ENCODE results near the gene NECAP2. TPM values are rescaled to one million over a fixed set of nuclear protein-coding genes. Genes with fewer than 3 reads are reported as not detected.

The NECAP2 gene
- total RNA-seq, 1 donor from 2014 or later = 14.9 TPM

- no peak overlapping the region for H3K27ac ChIP-seq (replicated peaks)
- no peaks in the 10 kb centered on the region for H3K27me3 ChIP-seq (ENCODE audit: low read depth)
- H3K4me3 ChIP-seq = no peak overlapping the region
- TF ChIP-seq CTCF (IDR thresholded peaks at IDR 0.05; ENCODE audit: borderline replicate concordance) = no peak
- H3K9me3 ChIP-seq (replicated peaks) = no peaks in the 10 kb centered on the region
- peaks cover 50% of the 10 kb centered on the region for H3K36me3 ChIP-seq
- intact Hi-C loops (cut with micrococcal nuclease) = no loop called here
- H3K4me1 ChIP-seq = peaks cover 61% of the 10 kb centered on the region
- no peak for DNase-seq
Measured at GRCh38 chr1:16394977-16395376, 45.5 kb upstream of the NECAP2 start.

GRCh38 chr1:16396591-16396990 is 43.9 kb upstream of the NECAP2 start:
- Histone ChIP-seq H3K4me3 (no peak overlapping the region), H3K27me3 (ENCODE audit: low read depth) (no peaks in the 10 kb centered on the region), H3K27ac (replicated peaks) (peak overlapping the region; percentile 16), H3K4me1 (peaks cover 45% of the 10 kb centered on the region), H3K9me3 (replicated peaks) (no peaks in the 10 kb centered on the region), H3K36me3 (peaks cover 50% of the 10 kb centered on the region)
- no peak for DNase-seq
- TF ChIP-seq CTCF (IDR thresholded peaks at IDR 0.05; ENCODE audit: borderline replicate concordance) = no peak
- intact Hi-C loops (cut with micrococcal nuclease) = no loop called here

GRCh38 chr1:16397120-16397519 is 43.4 kb upstream of the NECAP2 start:
- H3K27me3 ChIP-seq (ENCODE audit: low read depth) = no peaks in the 10 kb centered on the region
- peaks cover 39% of the 10 kb centered on the region for H3K4me1 ChIP-seq
- H3K36me3 ChIP-seq = peaks cover 50% of the 10 kb centered on the region
- DNase-seq = no peak
- H3K9me3 ChIP-seq (replicated peaks) = no peaks in the 10 kb centered on the region
- H3K4me3 ChIP-seq = no peak overlapping the region
- no peak for TF ChIP-seq CTCF (IDR thresholded peaks at IDR 0.05; ENCODE audit: borderline replicate concordance)
- peak overlapping the region; percentile 16 for H3K27ac ChIP-seq (replicated peaks)
- intact Hi-C loops (cut with micrococcal nuclease) = no loop called here

GRCh38 chr1:16398371-16398953 is 42.1 kb upstream of the NECAP2 start:
- TF ChIP-seq CTCF (IDR thresholded peaks at IDR 0.05; ENCODE audit: borderline replicate concordance) = no peak
- Histone ChIP-seq H3K27ac (replicated peaks) (no peak overlapping the region), H3K4me3 (no peak overlapping the region), H3K27me3 (ENCODE audit: low read depth) (no peaks in the 10 kb centered on the region), H3K36me3 (peaks cover 47% of the 10 kb centered on the region), H3K9me3 (replicated peaks) (no peaks in the 10 kb centered on the region), H3K4me1 (peaks cover 26% of the 10 kb centered on the region)
- intact Hi-C loops (cut with micrococcal nuclease) = no loop called here
- DNase-seq = no peak

- H3K9me3 ChIP-seq (replicated peaks) = no peaks in the 10 kb centered on the region
- no peak overlapping the region for H3K27ac ChIP-seq (replicated peaks)
- intact Hi-C loops (cut with micrococcal nuclease) = no loop called here
- TF ChIP-seq CTCF (IDR thresholded peaks at IDR 0.05; ENCODE audit: borderline replicate concordance) = no peak
- no peaks in the 10 kb centered on the region for H3K4me1 ChIP-seq
- H3K36me3 ChIP-seq = peaks cover 7% of the 10 kb centered on the region
- no peak overlapping the region for H3K4me3 ChIP-seq
- DNase-seq = no peak
- H3K27me3 ChIP-seq (ENCODE audit: low read depth) = no peaks in the 10 kb centered on the region
Measured at GRCh38 chr1:16402742-16403141, 37.8 kb upstream of the NECAP2 start.

All from left ventricle myocardium inferior (tissue), 1 donor.